ENCODE results near the gene CELF1. TPM values are rescaled to one million over a fixed set of nuclear protein-coding genes. Genes with fewer than 3 reads are reported as not detected.

CELF1 gene
- total and polyA plus RNA-seq, 2 donors (not counting 1 experiment from before 2014, with no cell fraction given): 81.1 to 100 TPM

DNA sequence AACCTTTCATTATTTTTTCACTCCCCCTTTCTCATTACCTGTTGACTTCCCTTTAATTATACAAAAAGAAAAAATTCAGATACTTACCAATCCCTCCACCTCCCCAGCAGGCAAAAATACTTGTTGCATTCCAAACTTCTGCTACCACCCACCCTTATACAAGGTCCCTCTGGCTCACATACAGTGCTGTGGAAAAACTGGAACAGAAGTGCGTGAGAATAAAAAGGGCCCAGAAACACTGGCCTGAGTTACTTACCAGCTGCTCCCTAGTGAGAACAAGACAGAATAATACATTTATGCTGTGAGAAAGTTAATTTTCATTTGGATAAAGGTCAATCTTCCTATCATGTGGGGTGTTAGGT, 57.1 kb downstream of the CELF1 start:
- H3K27me3 ChIP-seq (ENCODE audit: control insufficient read depth, insufficient read depth, low read length): no peaks in the 10 kb centered on the region
- no peaks in the 10 kb centered on the region for H3K4me1 ChIP-seq (ENCODE audit: control insufficient read depth, extremely low read depth, insufficient read depth, low read length)
- DNase-seq (ENCODE audit: low read depth in 2 of 2): peak in 1 of 2 donors; percentile 23
- H3K4me2 ChIP-seq (ENCODE audit: extremely low read depth, insufficient read depth, low read length): no peak overlapping the region
- H3K27ac ChIP-seq (ENCODE audit: insufficient read depth, low read length): no peak overlapping the region
- H3K9ac ChIP-seq (ENCODE audit: insufficient read depth, low read length): no peak overlapping the region
- no peaks in the 10 kb centered on the region for H3K9me3 ChIP-seq (ENCODE audit: control insufficient read depth, insufficient read depth, low read depth, low read length)
- TF ChIP-seq CTCF (conservative IDR thresholded peaks at IDR 0.05 in 1 of 2, IDR thresholded peaks at IDR 0.05 in 1 of 2; ENCODE audit: low read depth in 1 of 2, low read length in 2 of 2) (no peak), EZH2 (IDR thresholded peaks at IDR 0.05; ENCODE audit: low read length, missing control alignments) (no peak)
- H4K20me1 ChIP-seq (ENCODE audit: control insufficient read depth, extremely low read depth, insufficient read depth, low read length): no peaks in the 10 kb centered on the region
- peaks cover 75% of the 10 kb centered on the region for H3K79me2 ChIP-seq (ENCODE audit: control insufficient read depth, insufficient read depth, low read length)
- H2AFZ ChIP-seq (ENCODE audit: low read length): no peak overlapping the region
- H3K36me3 ChIP-seq (ENCODE audit: control insufficient read depth, insufficient read depth, low read length): peaks cover 6% of the 10 kb centered on the region
- H3K4me3 ChIP-seq (replicated peaks in 1 of 4; ENCODE audit: control extremely low read depth in 1 of 4, insufficient read depth in 1 of 4, low read depth in 3 of 4, low read length in 4 of 4): no peak overlapping the region

GRCh38 chr11:47495011-47495855, 57.7 kb downstream of the CELF1 start:
- Histone ChIP-seq H3K4me2 (ENCODE audit: extremely low read depth, insufficient read depth, low read length) (no peak overlapping the region), H3K27ac (ENCODE audit: insufficient read depth, low read length) (peak overlapping the region; percentile 39), H4K20me1 (ENCODE audit: control insufficient read depth, extremely low read depth, insufficient read depth, low read length) (no peaks in the 10 kb centered on the region), H3K27me3 (ENCODE audit: control insufficient read depth, insufficient read depth, low read length) (no peaks in the 10 kb centered on the region), H3K4me1 (ENCODE audit: control insufficient read depth, extremely low read depth, insufficient read depth, low read length) (no peaks in the 10 kb centered on the region), H3K36me3 (ENCODE audit: control insufficient read depth, insufficient read depth, low read length) (peaks cover 6% of the 10 kb centered on the region), H3K4me3 (replicated peaks in 1 of 4; ENCODE audit: control extremely low read depth in 1 of 4, insufficient read depth in 1 of 4, low read depth in 3 of 4, low read length in 4 of 4) (no peak overlapping the region), H3K79me2 (ENCODE audit: control insufficient read depth, insufficient read depth, low read length) (peaks cover 70% of the 10 kb centered on the region), H3K9me3 (ENCODE audit: control insufficient read depth, insufficient read depth, low read depth, low read length) (no peaks in the 10 kb centered on the region), H3K9ac (ENCODE audit: insufficient read depth, low read length) (no peak overlapping the region), H2AFZ (ENCODE audit: low read length) (no peak overlapping the region)
- peak in 1 of 2 donors; percentile 91 for DNase-seq (ENCODE audit: low read depth in 2 of 2)
- TF ChIP-seq EZH2 (IDR thresholded peaks at IDR 0.05; ENCODE audit: low read length, missing control alignments): no peak
- TF ChIP-seq CTCF (conservative IDR thresholded peaks at IDR 0.05 in 1 of 2, IDR thresholded peaks at IDR 0.05 in 1 of 2; ENCODE audit: low read depth in 1 of 2, low read length in 2 of 2): no peak

- Histone ChIP-seq H3K36me3 (ENCODE audit: control insufficient read depth, insufficient read depth, low read length) (peaks cover 6% of the 10 kb centered on the region), H3K27ac (ENCODE audit: insufficient read depth, low read length) (no peak overlapping the region), H3K9me3 (ENCODE audit: control insufficient read depth, insufficient read depth, low read depth, low read length) (no peaks in the 10 kb centered on the region), H3K4me2 (ENCODE audit: extremely low read depth, insufficient read depth, low read length) (peak overlapping the region; percentile 42), H3K9ac (ENCODE audit: insufficient read depth, low read length) (no peak overlapping the region), H3K79me2 (ENCODE audit: control insufficient read depth, insufficient read depth, low read length) (peaks cover 35% of the 10 kb centered on the region), H3K4me3 (replicated peaks in 1 of 4; ENCODE audit: control extremely low read depth in 1 of 4, insufficient read depth in 1 of 4, low read depth in 3 of 4, low read length in 4 of 4) (no peak overlapping the region), H3K4me1 (ENCODE audit: control insufficient read depth, extremely low read depth, insufficient read depth, low read length) (peaks cover 2% of the 10 kb centered on the region), H4K20me1 (ENCODE audit: control insufficient read depth, extremely low read depth, insufficient read depth, low read length) (no peaks in the 10 kb centered on the region), H3K27me3 (ENCODE audit: control insufficient read depth, insufficient read depth, low read length) (no peaks in the 10 kb centered on the region), H2AFZ (ENCODE audit: low read length) (no peak overlapping the region)
- TF ChIP-seq EZH2 (IDR thresholded peaks at IDR 0.05; ENCODE audit: low read length, missing control alignments): no peak
- TF ChIP-seq CTCF (conservative IDR thresholded peaks at IDR 0.05 in 1 of 2, IDR thresholded peaks at IDR 0.05 in 1 of 2; ENCODE audit: low read depth in 1 of 2, low read length in 2 of 2): no peak
- DNase-seq (ENCODE audit: low read depth in 2 of 2): peak; percentile 42 to 73
These were observed 63.6 kb downstream of the CELF1 start for GRCh38 chr11:47489395-47489755.

All from fibroblast of lung (primary cell).